Type B pancreatic cell (in vitro differentiated cells): ENCODE measurements around the gene TPBGL. TPM values are rescaled to one million over a fixed set of nuclear protein-coding genes. Genes with fewer than 3 reads are reported as not detected.
"Not testable (repeated sequence)": the region's sequence is repeated elsewhere in the genome, so short reads cannot be mapped to it uniquely, and the experiment has no call there.

ENCODE experiments used
- DNase-seq: peaks from one replicate; pipeline ENCODE4 v3.0.0; 2021; ENCODE audit warnings: mixed read lengths; ENCODE audit not compliant: unreplicated experiment; ENCODE audit errors: extremely low spot score
- H3K27ac Mint-ChIP-seq: 2 replicates; pipeline ENCODE4 v1.8.0; 2021; ENCODE audit warnings: mild to moderate bottlenecking, mixed read lengths
- H3K27me3 Mint-ChIP-seq: 2 replicates; pipeline ENCODE4 v1.8.0; 2021; ENCODE audit warnings: mixed read lengths
- H3K36me3 Mint-ChIP-seq: 2 replicates; pipeline ENCODE4 v1.8.0; 2021; ENCODE audit warnings: mixed read lengths
- H3K4me1 Mint-ChIP-seq: one replicate; pipeline ENCODE4 v1.8.0; 2021; ENCODE audit warnings: mixed read lengths; ENCODE audit not compliant: unreplicated experiment
- H3K4me3 Mint-ChIP-seq: 2 replicates; pipeline ENCODE4 v1.8.0; 2021; ENCODE audit warnings: mild to moderate bottlenecking, mixed read lengths
- H3K9me3 Mint-ChIP-seq: 2 replicates; pipeline ENCODE4 v1.8.0; 2021; ENCODE audit warnings: mixed read lengths
- CTCF ChIP-seq: fragments of 200-600 bp; sonication (generic); conservative IDR thresholded peaks from 2 replicates; pipeline ENCODE4 v1.5.0; 2021; ENCODE audit warnings: antibody characterized with exemption, mild to moderate bottlenecking
- total RNA-seq: library from RNA; stranded (reverse); gene quantifications from 2 replicates; pipeline ENCODE4 v1.2.1, GENCODE V29; 2021; ENCODE audit warnings: low replicate concordance

The TPBGL gene
- total RNA-seq, 1 donor from 2014 or later: 0.56 TPM

- no peaks in the 10 kb centered on the region for H3K9me3 Mint-ChIP-seq
- TF ChIP-seq CTCF: peak; percentile 37
- DNase-seq: no peak
- H3K27ac Mint-ChIP-seq: no peak overlapping the region
- no peak overlapping the region for H3K4me3 Mint-ChIP-seq
- no peaks in the 10 kb centered on the region for H3K27me3 Mint-ChIP-seq
- H3K4me1 Mint-ChIP-seq: no peaks in the 10 kb centered on the region
- no peaks in the 10 kb centered on the region for H3K36me3 Mint-ChIP-seq
Measured at GRCh38 chr11:75270896-75271418, 30.4 kb downstream of the TPBGL start.

- H3K4me3 Mint-ChIP-seq: no peak overlapping the region
- H3K36me3 Mint-ChIP-seq: no peaks in the 10 kb centered on the region
- no peaks in the 10 kb centered on the region for H3K4me1 Mint-ChIP-seq
- no peak overlapping the region for H3K27ac Mint-ChIP-seq
- DNase-seq: no peak
- no peak for TF ChIP-seq CTCF
- H3K9me3 Mint-ChIP-seq: no peaks in the 10 kb centered on the region
- H3K27me3 Mint-ChIP-seq: no peaks in the 10 kb centered on the region
Measured at GRCh38 chr11:75271730-75272129, 31.2 kb downstream of the TPBGL start.

GRCh38 chr11:75272391-75272790 is 31.8 kb downstream of the TPBGL start:
- no peak overlapping the region for H3K27ac Mint-ChIP-seq
- no peaks in the 10 kb centered on the region for H3K4me1 Mint-ChIP-seq
- no peaks in the 10 kb centered on the region for H3K27me3 Mint-ChIP-seq
- no peak for DNase-seq
- peaks cover 2% of the 10 kb centered on the region for H3K36me3 Mint-ChIP-seq
- no peak for TF ChIP-seq CTCF
- H3K4me3 Mint-ChIP-seq: no peak overlapping the region
- H3K9me3 Mint-ChIP-seq: no peaks in the 10 kb centered on the region

GRCh38 chr11:75272821-75273301 is 32.3 kb downstream of the TPBGL start:
- no peak for DNase-seq
- no peaks in the 10 kb centered on the region for H3K4me1 Mint-ChIP-seq
- H3K9me3 Mint-ChIP-seq: no peaks in the 10 kb centered on the region
- no peak overlapping the region for H3K27ac Mint-ChIP-seq
- no peak overlapping the region for H3K4me3 Mint-ChIP-seq
- TF ChIP-seq CTCF: no peak
- H3K27me3 Mint-ChIP-seq: no peaks in the 10 kb centered on the region
- H3K36me3 Mint-ChIP-seq: peaks cover 4% of the 10 kb centered on the region

- no peak overlapping the region for H3K4me3 Mint-ChIP-seq
- no peaks in the 10 kb centered on the region for H3K9me3 Mint-ChIP-seq
- no peaks in the 10 kb centered on the region for H3K4me1 Mint-ChIP-seq
- H3K27me3 Mint-ChIP-seq: no peaks in the 10 kb centered on the region
- no peak for TF ChIP-seq CTCF
- peak; percentile 57 for DNase-seq
- no peak overlapping the region for H3K27ac Mint-ChIP-seq
- peaks cover 4% of the 10 kb centered on the region for H3K36me3 Mint-ChIP-seq
Measured at GRCh38 chr11:75273411-75274391, 33.1 kb downstream of the TPBGL start.

- not testable (repeated sequence) for H3K36me3 Mint-ChIP-seq, H3K4me3 Mint-ChIP-seq, H3K27me3 Mint-ChIP-seq, H3K9me3 Mint-ChIP-seq, H3K27ac Mint-ChIP-seq, H3K4me1 Mint-ChIP-seq
- peak; percentile 10 for DNase-seq
Measured at GRCh38 chr11:75274716-75275115, 34.1 kb downstream of the TPBGL start.
